Measurements from ENCODE around the gene GABRD.
A peak's percentile ranks its signal among the peaks of the same experiment; 100 is the strongest.
"Not testable (repeated sequence)": the region's sequence is repeated elsewhere in the genome, so short reads cannot be mapped to it uniquely, and the experiment has no call there.

Gene GABRD

GRCh38 chr1:2019172-2019543 is at the start of gene GABRD:
GABRD (plus strand) TSS chr1:2019345; CDS start chr1:2019424, 79 bp downstream.
- Mint-ChIP-seq H3K9me3 (no peaks in the 10 kb centered on the region), H3K36me3 (no peaks in the 10 kb centered on the region), H3K27me3 (peaks cover 28% of the 10 kb centered on the region), H3K4me3 (peak within 1 kb of the TSS; percentile 70), H3K4me1 (peaks cover 3% of the 10 kb centered on the region), H3K27ac (no peak within 1 kb of the TSS)
- ATAC-seq (ENCODE audit: low read depth) = peak; percentile 60
- no peak for DNase-seq (ENCODE audit: low spot score in 2 of 2)

- Mint-ChIP-seq H3K27me3 (peaks cover 13% of the 10 kb centered on the region), H3K4me1 (no peaks in the 10 kb centered on the region), H3K9me3 (no peaks in the 10 kb centered on the region), H3K36me3 (no peaks in the 10 kb centered on the region), H3K27ac (no peak overlapping the region), H3K4me3 (no peak overlapping the region)
- DNase-seq (ENCODE audit: low spot score in 2 of 2) (no peak), ATAC-seq (ENCODE audit: low read depth) (no peak)
Observed at GRCh38 chr1:1969505-1969900, 49.6 kb upstream of the GABRD start.

GRCh38 chr1:1969953-1970716 is 49.0 kb upstream of the GABRD start:
- ATAC-seq (ENCODE audit: low read depth) = no peak
- Mint-ChIP-seq H3K27me3 (peaks cover 13% of the 10 kb centered on the region), H3K4me1 (no peaks in the 10 kb centered on the region), H3K4me3 (no peak overlapping the region), H3K9me3 (no peaks in the 10 kb centered on the region), H3K27ac (no peak overlapping the region), H3K36me3 (no peaks in the 10 kb centered on the region)
- no peak for DNase-seq (ENCODE audit: low spot score in 2 of 2)

- Mint-ChIP-seq H3K27me3 (peaks cover 13% of the 10 kb centered on the region), H3K4me3 (no peak overlapping the region), H3K4me1 (no peaks in the 10 kb centered on the region), H3K9me3 (no peaks in the 10 kb centered on the region), H3K27ac (no peak overlapping the region), H3K36me3 (no peaks in the 10 kb centered on the region)
- DNase-seq (ENCODE audit: low spot score in 2 of 2) (no peak), ATAC-seq (ENCODE audit: low read depth) (no peak)
Observed at GRCh38 chr1:1971017-1971416, 48.1 kb upstream of the GABRD start.

GRCh38 chr1:1971688-1972087 is 47.5 kb upstream of the GABRD start:
- no peak for DNase-seq (ENCODE audit: low spot score in 2 of 2)
- Mint-ChIP-seq H3K4me3 (no peak overlapping the region), H3K36me3 (no peaks in the 10 kb centered on the region), H3K4me1 (no peaks in the 10 kb centered on the region), H3K27me3 (peaks cover 13% of the 10 kb centered on the region), H3K27ac (no peak overlapping the region), H3K9me3 (no peaks in the 10 kb centered on the region)
- ATAC-seq (ENCODE audit: low read depth) = no peak

GRCh38 chr1:1972976-1973715 is 46.0 kb upstream of the GABRD start:
- no peaks in the 10 kb centered on the region for H3K36me3 Mint-ChIP-seq
- no peak overlapping the region for H3K27ac Mint-ChIP-seq
- ATAC-seq (ENCODE audit: low read depth) (no peak), DNase-seq (ENCODE audit: low spot score in 2 of 2) (no peak)
- H3K4me3 Mint-ChIP-seq = no peak overlapping the region
- H3K4me1 Mint-ChIP-seq = no peaks in the 10 kb centered on the region
- H3K27me3 Mint-ChIP-seq = peaks cover 9% of the 10 kb centered on the region
- H3K9me3 Mint-ChIP-seq = no peaks in the 10 kb centered on the region

- no peaks in the 10 kb centered on the region for H3K4me1 Mint-ChIP-seq
- H3K9me3 Mint-ChIP-seq = no peaks in the 10 kb centered on the region
- no peaks in the 10 kb centered on the region for H3K36me3 Mint-ChIP-seq
- H3K4me3 Mint-ChIP-seq = no peak overlapping the region
- peaks cover 9% of the 10 kb centered on the region for H3K27me3 Mint-ChIP-seq
- DNase-seq (ENCODE audit: low spot score in 2 of 2) = no peak
- no peak overlapping the region for H3K27ac Mint-ChIP-seq
- no peak for ATAC-seq (ENCODE audit: low read depth)
Observed at GRCh38 chr1:1973716-1974642, 45.2 kb upstream of the GABRD start.

GRCh38 chr1:1974834-1975233 is 44.3 kb upstream of the GABRD start:
- Mint-ChIP-seq H3K4me1 (no peaks in the 10 kb centered on the region), H3K9me3 (no peaks in the 10 kb centered on the region), H3K27ac (no peak overlapping the region), H3K36me3 (no peaks in the 10 kb centered on the region), H3K4me3 (no peak overlapping the region), H3K27me3 (peaks cover 9% of the 10 kb centered on the region)
- DNase-seq (ENCODE audit: low spot score in 2 of 2) (no peak), ATAC-seq (ENCODE audit: low read depth) (no peak)

GRCh38 chr1:1975535-1975934 is 43.6 kb upstream of the GABRD start:
- H3K4me3 Mint-ChIP-seq = no peak overlapping the region
- H3K4me1 Mint-ChIP-seq = no peaks in the 10 kb centered on the region
- no peak overlapping the region for H3K27ac Mint-ChIP-seq
- DNase-seq (ENCODE audit: low spot score in 2 of 2) (no peak), ATAC-seq (ENCODE audit: low read depth) (no peak)
- H3K9me3 Mint-ChIP-seq = no peaks in the 10 kb centered on the region
- no peaks in the 10 kb centered on the region for H3K36me3 Mint-ChIP-seq
- H3K27me3 Mint-ChIP-seq = peaks cover 9% of the 10 kb centered on the region

GRCh38 chr1:1976031-1976430 is 43.1 kb upstream of the GABRD start:
- no peaks in the 10 kb centered on the region for H3K4me1 Mint-ChIP-seq
- no peak for DNase-seq (ENCODE audit: low spot score in 2 of 2)
- H3K27ac Mint-ChIP-seq = no peak overlapping the region
- H3K36me3 Mint-ChIP-seq = no peaks in the 10 kb centered on the region
- no peaks in the 10 kb centered on the region for H3K9me3 Mint-ChIP-seq
- peaks cover 9% of the 10 kb centered on the region for H3K27me3 Mint-ChIP-seq
- ATAC-seq (ENCODE audit: low read depth) = no peak
- H3K4me3 Mint-ChIP-seq = no peak overlapping the region

GRCh38 chr1:1978108-1978507 is 41.0 kb upstream of the GABRD start:
- Mint-ChIP-seq H3K27me3 (peaks cover 8% of the 10 kb centered on the region), H3K4me3 (no peak overlapping the region), H3K9me3 (no peaks in the 10 kb centered on the region), H3K36me3 (no peaks in the 10 kb centered on the region), H3K4me1 (no peaks in the 10 kb centered on the region), H3K27ac (no peak overlapping the region)
- no peak for ATAC-seq (ENCODE audit: low read depth)
- DNase-seq (ENCODE audit: low spot score in 2 of 2) = no peak

GRCh38 chr1:1978690-1979481 is 40.3 kb upstream of the GABRD start:
- not testable (repeated sequence) for H3K36me3 Mint-ChIP-seq; DNase-seq (ENCODE audit: low spot score in 2 of 2); H3K27me3 Mint-ChIP-seq; H3K4me3 Mint-ChIP-seq; ATAC-seq (ENCODE audit: low read depth); H3K27ac Mint-ChIP-seq; H3K4me1 Mint-ChIP-seq; H3K9me3 Mint-ChIP-seq

- ATAC-seq (ENCODE audit: low read depth) = no peak
- no peaks in the 10 kb centered on the region for H3K9me3 Mint-ChIP-seq
- no peak overlapping the region for H3K27ac Mint-ChIP-seq
- DNase-seq (ENCODE audit: low spot score in 2 of 2) = no peak
- no peaks in the 10 kb centered on the region for H3K4me1 Mint-ChIP-seq
- no peak overlapping the region for H3K4me3 Mint-ChIP-seq
- H3K36me3 Mint-ChIP-seq = no peaks in the 10 kb centered on the region
- peaks cover under 1% of the 10 kb centered on the region for H3K27me3 Mint-ChIP-seq
Observed at GRCh38 chr1:1979482-1980165, 39.5 kb upstream of the GABRD start.
